HepG2 (cell line): Measurements from ENCODE around the gene SDK2.

Experiments used
- CERS6 ChIP-seq: sonication (generic); formaldehyde crosslinking; IDR thresholded peaks from 2 replicates; pipeline ENCODE4 v1.5.0; 2020; ENCODE audit warnings: missing genetic modification reagents
- CHD2 ChIP-seq: IDR thresholded peaks from 2 replicates; pipeline ENCODE4 v1.6.1; 2011; ENCODE audit warnings: low read depth, low read length, improper control_type of control experiment
- CTCF ChIP-seq: sonication (generic); formaldehyde crosslinking; IDR thresholded peaks from 2 replicates; pipeline ENCODE4 v1.5.0; 2020; ENCODE audit warnings: mild to moderate bottlenecking, missing genetic modification reagents, moderate library complexity
- POLR2A ChIP-seq, 2 experiments: IDR thresholded peaks; 2 replicates each; pipeline ENCODE4 v1.6.1; 2011; ENCODE audit warnings: low read depth in 2 of 2, low read length in 2 of 2, mild to moderate bottlenecking in 1 of 2, moderate library complexity in 1 of 2; ENCODE audit not compliant: insufficient read depth in 1 of 2
- UBTF ChIP-seq: sonication (generic); formaldehyde crosslinking; IDR thresholded peaks from 2 replicates; pipeline ENCODE4 v1.4.0; 2020; ENCODE audit warnings: mild to moderate bottlenecking, missing genetic modification reagents
- ZGPAT ChIP-seq: IDR thresholded peaks from 2 replicates; pipeline ENCODE4 v1.6.1; 2016; ENCODE audit warnings: mild to moderate bottlenecking
- ZNF253 ChIP-seq: sonication (generic); formaldehyde crosslinking; IDR thresholded peaks from 2 replicates; pipeline ENCODE4 v1.8.0; 2022; ENCODE audit warnings: mild to moderate bottlenecking, missing genetic modification reagents, borderline replicate concordance
- ZNF280D ChIP-seq: sonication (generic); formaldehyde crosslinking; IDR thresholded peaks from 2 replicates; pipeline ENCODE4 v1.5.1; 2020; ENCODE audit warnings: mild to moderate bottlenecking, missing genetic modification reagents
- ZNF724P ChIP-seq: sonication (generic); formaldehyde crosslinking; IDR thresholded peaks from 2 replicates; pipeline ENCODE4 v1.8.0; 2022; ENCODE audit warnings: missing genetic modification reagents, borderline replicate concordance

GRCh38 chr17:73404246-73404645 lies 240.0 kb downstream of the SDK2 start:
- TF ChIP-seq UBTF (CRISPR knock-in tag) (no peak), CTCF (no peak), POLR2A (IDR thresholded peaks at IDR 0.05; ENCODE audit: insufficient read depth in 1 of 2, low read depth in 2 of 2, low read length in 2 of 2) (no peak), CHD2 (no peak), ZNF253 (CRISPR knock-in tag) (no peak), ZNF724P (CRISPR knock-in tag) (no peak), ZGPAT (no peak), ZNF280D (CRISPR knock-in tag) (no peak), CERS6 (CRISPR knock-in tag) (no peak)
